Adipocyte (in vitro differentiated cells): ENCODE measurements around the gene PIEZO1.

ENCODE experiments used
- DNase-seq: peaks from one replicate; pipeline ENCODE4 v3.0.0-alpha.2; 2015; ENCODE audit warnings: low read depth
- H3K27me3 ChIP-seq: replicated peaks from 2 replicates; pipeline ENCODE4 v1.7.0; 2013; ENCODE audit warnings: mild to moderate bottlenecking, low read length, moderate library complexity; ENCODE audit not compliant: control insufficient read depth, insufficient read depth
- H3K36me3 ChIP-seq: 2 replicates; pipeline ENCODE4 v1.7.0; 2013; ENCODE audit warnings: low read length, mild to moderate bottlenecking, moderate library complexity; ENCODE audit not compliant: control insufficient read depth, insufficient read depth, severe bottlenecking
- H3K4me1 ChIP-seq: 2 replicates; pipeline ENCODE4 v1.7.0; 2013; ENCODE audit warnings: mild to moderate bottlenecking, low read length, moderate library complexity; ENCODE audit not compliant: control insufficient read depth, insufficient read depth
- H3K4me3 ChIP-seq: 2 replicates; pipeline ENCODE4 v1.7.0; 2013; ENCODE audit warnings: mild to moderate bottlenecking, low read length, moderate library complexity
- H3K9ac ChIP-seq: 2 replicates; pipeline ENCODE4 v1.7.0; 2013; ENCODE audit warnings: mild to moderate bottlenecking, low read length, moderate library complexity
- H3K9me3 ChIP-seq: 2 replicates; pipeline ENCODE4 v1.7.0; 2013; ENCODE audit warnings: mild to moderate bottlenecking, low read length, moderate library complexity; ENCODE audit not compliant: control insufficient read depth

PIEZO1 gene

GRCh38 chr16:88705076-88705684 is 79.8 kb downstream of the PIEZO1 start:
- Histone ChIP-seq H3K4me3 (peak overlapping the region; percentile 94), H3K9ac (peak overlapping the region; percentile 93), H3K9me3 (no peaks in the 10 kb centered on the region), H3K4me1 (peaks cover 21% of the 10 kb centered on the region), H3K27me3 (no peaks in the 10 kb centered on the region), H3K36me3 (peaks cover 9% of the 10 kb centered on the region)
- peak; percentile 38 for DNase-seq

- Histone ChIP-seq H3K9ac (no peak overlapping the region), H3K9me3 (no peaks in the 10 kb centered on the region), H3K4me1 (peaks cover 21% of the 10 kb centered on the region), H3K36me3 (peaks cover 18% of the 10 kb centered on the region), H3K4me3 (no peak overlapping the region), H3K27me3 (no peaks in the 10 kb centered on the region)
- no peak for DNase-seq
Measured at GRCh38 chr16:88703486-88704309, 81.3 kb downstream of the PIEZO1 start.

DNA sequence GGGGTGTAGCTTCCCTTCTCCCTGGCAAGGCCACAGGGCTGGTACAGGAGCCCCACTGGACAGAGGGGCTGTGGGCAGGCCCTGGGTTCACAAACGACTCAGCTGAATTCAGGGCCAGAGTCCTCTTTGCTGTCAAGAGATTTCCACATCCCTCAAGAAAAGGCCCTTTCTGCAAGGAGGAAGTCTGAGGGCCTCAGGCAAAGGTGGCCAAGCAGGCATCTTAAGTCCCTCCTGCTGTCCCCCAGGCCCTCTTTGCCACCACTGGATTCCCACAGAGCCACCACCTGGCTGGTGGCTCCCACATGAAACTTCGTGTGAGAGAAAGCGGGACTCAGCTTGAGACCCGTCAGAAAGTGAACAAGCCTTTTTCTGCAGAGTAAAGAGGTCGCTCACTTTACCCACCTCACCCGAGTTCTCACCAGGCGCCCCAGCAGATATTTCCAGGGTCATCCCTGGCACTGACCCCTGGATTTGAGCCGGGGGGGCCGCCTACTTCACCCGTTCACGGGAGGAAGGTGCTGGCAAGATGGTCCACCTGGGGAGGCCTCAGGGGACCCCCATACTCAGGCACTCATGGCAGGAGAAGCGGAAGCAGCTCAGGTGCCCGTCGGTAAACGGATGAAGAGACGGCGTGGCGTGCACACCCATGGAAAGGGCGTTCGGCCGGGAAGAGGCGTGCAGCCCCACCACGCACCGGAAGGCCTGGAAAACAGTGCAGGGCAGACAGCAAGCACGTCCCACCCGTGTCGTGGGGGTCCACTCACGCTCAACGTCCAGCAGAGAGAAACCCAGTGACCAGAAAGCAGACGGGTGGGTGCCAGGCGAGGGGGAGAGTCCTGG is 82.4 kb downstream of the PIEZO1 start:
- Histone ChIP-seq H3K4me3 (no peak overlapping the region), H3K36me3 (peaks cover 28% of the 10 kb centered on the region)
- no peak for DNase-seq

DNA sequence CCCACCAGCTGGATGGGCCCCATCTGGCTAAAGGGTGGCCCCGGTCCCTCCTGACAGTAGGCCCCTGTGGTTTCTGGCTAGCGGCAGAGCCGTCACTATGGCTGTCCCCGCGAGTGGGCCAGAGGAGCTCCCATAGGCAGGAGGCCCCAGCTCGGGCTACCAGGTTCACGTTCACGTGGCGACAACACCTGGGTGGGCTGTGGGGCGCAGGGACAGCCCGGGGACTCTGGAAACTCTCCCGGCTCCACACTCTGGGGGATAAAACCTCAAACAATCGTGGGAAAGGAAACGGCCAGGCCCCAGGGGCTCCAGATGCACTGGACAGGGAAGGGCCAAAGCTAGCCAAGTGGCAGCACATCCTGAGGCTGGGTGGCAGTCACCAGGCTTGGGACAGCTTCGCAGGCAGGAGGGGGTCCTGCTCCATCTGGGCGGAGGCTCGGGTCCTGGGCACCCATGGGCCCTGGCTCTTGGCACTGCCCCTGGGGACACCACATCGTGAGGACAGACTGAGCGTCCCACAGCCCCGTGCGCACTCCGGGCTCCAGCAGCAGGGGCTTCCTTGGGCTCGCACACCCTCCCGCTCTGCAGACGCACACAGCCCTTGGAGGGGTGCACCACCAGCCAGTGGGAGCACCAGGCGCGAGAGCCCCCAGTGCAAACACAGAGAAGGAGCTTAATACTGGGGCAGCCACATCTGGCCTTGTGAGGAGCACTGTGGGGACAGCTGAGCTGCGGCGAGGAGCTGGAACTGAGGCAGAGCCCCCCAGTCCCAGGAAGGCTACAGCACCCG is 83.2 kb downstream of the PIEZO1 start:
- DNase-seq = no peak
- Histone ChIP-seq H3K9me3 (no peaks in the 10 kb centered on the region), H3K4me1 (peaks cover 11% of the 10 kb centered on the region), H3K36me3 (peaks cover 29% of the 10 kb centered on the region), H3K27me3 (no peaks in the 10 kb centered on the region), H3K9ac (no peak overlapping the region), H3K4me3 (no peak overlapping the region)

More for the DNA sequence above, 82.4 kb downstream of the PIEZO1 start:
- peaks cover 19% of the 10 kb centered on the region for H3K4me1 ChIP-seq
- no peak overlapping the region for H3K9ac ChIP-seq
- H3K9me3 ChIP-seq = no peaks in the 10 kb centered on the region
- H3K27me3 ChIP-seq = no peaks in the 10 kb centered on the region

DNA sequence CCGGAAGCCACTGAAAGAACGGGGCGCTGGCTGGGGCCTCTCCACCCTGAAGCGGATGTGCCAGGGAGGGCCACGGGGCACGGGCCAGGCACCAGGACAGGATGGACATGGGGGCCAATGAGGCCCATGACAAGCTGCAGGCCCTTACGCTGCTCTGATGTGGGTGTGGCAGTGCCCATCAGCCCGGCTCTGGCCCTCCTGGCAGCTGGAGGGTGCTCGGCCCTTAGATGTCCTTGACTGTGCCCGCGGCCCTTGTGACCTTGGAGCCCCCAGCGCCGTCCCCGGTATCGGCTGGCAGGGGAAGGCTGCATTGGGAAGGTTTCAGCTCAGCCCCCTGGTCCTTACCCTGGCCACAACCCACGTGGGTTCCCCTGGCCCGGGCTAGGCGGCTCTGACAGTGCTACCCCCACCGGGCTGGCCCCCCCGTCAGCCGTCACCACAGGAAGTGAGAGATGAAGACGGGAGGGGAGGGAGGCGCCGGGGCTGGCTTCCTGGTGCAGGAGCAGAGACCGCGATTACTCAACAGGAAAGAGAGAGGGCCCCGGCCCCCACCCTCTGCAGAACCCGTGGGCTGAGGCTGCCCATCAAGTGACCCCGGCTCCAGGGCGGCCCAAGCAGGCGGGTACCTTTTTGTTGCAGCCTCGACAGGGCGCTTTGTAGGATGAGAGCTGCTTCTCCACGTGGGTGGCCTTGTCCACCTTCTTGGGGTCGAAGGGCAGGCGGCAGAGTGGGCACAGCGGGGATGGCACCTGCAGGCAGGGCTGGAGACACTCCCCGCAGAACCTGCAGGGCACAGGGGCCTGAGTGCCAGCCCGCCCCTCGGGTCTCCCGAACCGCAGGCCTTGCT is 84.2 kb downstream of the PIEZO1 start:
- Histone ChIP-seq H3K4me3 (no peak overlapping the region), H3K9ac (no peak overlapping the region), H3K4me1 (peaks cover 11% of the 10 kb centered on the region), H3K9me3 (no peaks in the 10 kb centered on the region), H3K36me3 (peaks cover 29% of the 10 kb centered on the region), H3K27me3 (no peaks in the 10 kb centered on the region)
- DNase-seq = peak; percentile 66

GRCh38 chr16:88700322-88700635 is 84.7 kb downstream of the PIEZO1 start:
- Histone ChIP-seq H3K27me3 (no peaks in the 10 kb centered on the region), H3K36me3 (peaks cover 29% of the 10 kb centered on the region)
- DNase-seq = no peak

GRCh38 chr16:88699180-88699579 is 85.8 kb downstream of the PIEZO1 start:
- Histone ChIP-seq H3K4me1 (no peaks in the 10 kb centered on the region), H3K27me3 (no peaks in the 10 kb centered on the region), H3K4me3 (no peak overlapping the region), H3K9ac (no peak overlapping the region), H3K36me3 (peaks cover 29% of the 10 kb centered on the region), H3K9me3 (no peaks in the 10 kb centered on the region)
- DNase-seq = no peak

More at GRCh38 chr16:88700322-88700635, 84.7 kb downstream of the PIEZO1 start:
- Histone ChIP-seq H3K4me3 (no peak overlapping the region), H3K9ac (no peak overlapping the region), H3K9me3 (no peaks in the 10 kb centered on the region), H3K4me1 (peaks cover 8% of the 10 kb centered on the region)

- Histone ChIP-seq H3K9me3 (no peaks in the 10 kb centered on the region), H3K27me3 (no peaks in the 10 kb centered on the region), H3K36me3 (peaks cover 29% of the 10 kb centered on the region), H3K4me3 (no peak overlapping the region), H3K4me1 (no peaks in the 10 kb centered on the region), H3K9ac (no peak overlapping the region)
- DNase-seq = no peak
Measured at GRCh38 chr16:88698646-88699045, 86.4 kb downstream of the PIEZO1 start.

- Histone ChIP-seq H3K4me1 (no peaks in the 10 kb centered on the region), H3K27me3 (no peaks in the 10 kb centered on the region), H3K9ac (no peak overlapping the region), H3K9me3 (no peaks in the 10 kb centered on the region), H3K36me3 (peaks cover 29% of the 10 kb centered on the region), H3K4me3 (no peak overlapping the region)
- DNase-seq = no peak
Measured at GRCh38 chr16:88697831-88698615, 87.0 kb downstream of the PIEZO1 start.
